WTC11 (cell line): ENCODE measurements around the gene ASTN1. TPM values are rescaled to one million over a fixed set of nuclear protein-coding genes. Genes with fewer than 3 reads are reported as not detected.

Source experiments
- ATAC-seq: fragments of 200-7000 bp; cut with Tn5 transposase; 2 replicates; pipeline ENCODE4 v1.10.0; 2021; ENCODE audit warnings: mild to moderate bottlenecking, moderate library complexity
- CTCF ChIA-PET: fragments of 300-600 bp; sonication (Branson Sonifier 250); formaldehyde crosslinking; loops from one replicate; lab custom pipeline; 2021; ENCODE audit warnings: antibody characterized with exemption; lab: Charles Lee
- POLR2A ChIA-PET: fragments of 350-600 bp; sonication (Branson Sonifier 250); formaldehyde crosslinking; loops from one replicate; lab custom pipeline; 2021; ENCODE audit warnings: antibody characterized with exemption; lab: Charles Lee
- DNase-seq: peaks from one replicate; pipeline ENCODE4 v3.0.0; 2021; ENCODE audit warnings: low spot score
- H3K27ac Mint-ChIP-seq: 2 replicates; pipeline ENCODE4 v1.8.0; 2021; ENCODE audit warnings: mixed read lengths
- H3K27me3 Mint-ChIP-seq: 2 replicates; pipeline ENCODE4 v1.8.0; 2021; ENCODE audit warnings: low read depth, mild to moderate bottlenecking, moderate library complexity, mixed read lengths
- H3K36me3 Mint-ChIP-seq: 2 replicates; pipeline ENCODE4 v1.8.0; 2021; ENCODE audit warnings: mixed read lengths
- H3K4me1 Mint-ChIP-seq: 2 replicates; pipeline ENCODE4 v1.8.0; 2022; ENCODE audit warnings: mixed read lengths
- H3K4me3 Mint-ChIP-seq: 2 replicates; pipeline ENCODE4 v1.8.0; 2021; ENCODE audit warnings: mild to moderate bottlenecking, moderate library complexity, mixed read lengths
- H3K9me3 Mint-ChIP-seq: 2 replicates; pipeline ENCODE4 v1.8.0; 2021; ENCODE audit warnings: mixed read lengths
- CREM ChIP-seq: sonication (generic); formaldehyde crosslinking; IDR thresholded peaks from 2 replicates; pipeline ENCODE4 v1.8.1; 2022; ENCODE audit warnings: mild to moderate bottlenecking, missing genetic modification reagents, moderate library complexity
- ESRRA ChIP-seq: sonication (generic); formaldehyde crosslinking; IDR thresholded peaks from 2 replicates; pipeline ENCODE4 v1.8.1; 2022; ENCODE audit warnings: mild to moderate bottlenecking, missing genetic modification reagents, borderline replicate concordance
- FOXJ3 ChIP-seq: sonication (generic); formaldehyde crosslinking; IDR thresholded peaks from 2 replicates; pipeline ENCODE4 v1.9.0; 2021; ENCODE audit warnings: missing genetic modification reagents, mild to moderate bottlenecking, borderline replicate concordance
- FOXK1 ChIP-seq: sonication (generic); formaldehyde crosslinking; IDR thresholded peaks from 2 replicates; pipeline ENCODE4 v1.8.0; 2022; ENCODE audit warnings: mild to moderate bottlenecking, moderate library complexity, missing genetic modification reagents
- GRHL2 ChIP-seq: fragments of 250-450 bp; sonication (Bioruptor Pico); IDR thresholded peaks from 2 replicates; pipeline ENCODE4 v1.8.0; 2022; ENCODE audit warnings: mild to moderate bottlenecking, moderate library complexity; ENCODE audit not compliant: insufficient replicate concordance, severe bottlenecking
- IRF2 ChIP-seq: sonication (generic); formaldehyde crosslinking; IDR thresholded peaks from 2 replicates; pipeline ENCODE4 v1.8.0; 2022; ENCODE audit warnings: low read depth, missing genetic modification reagents, borderline replicate concordance
- KAT7 ChIP-seq: sonication (generic); formaldehyde crosslinking; IDR thresholded peaks from 2 replicates; pipeline ENCODE4 v1.8.1; 2023; ENCODE audit warnings: missing genetic modification reagents, mild to moderate bottlenecking, borderline replicate concordance
- MYBL2 ChIP-seq: sonication (generic); formaldehyde crosslinking; IDR thresholded peaks from 2 replicates; pipeline ENCODE4 v1.8.1; 2023; ENCODE audit warnings: mild to moderate bottlenecking, moderate library complexity, missing genetic modification reagents
- PRRX2 ChIP-seq: fragments of 250-450 bp; sonication (Bioruptor Pico); IDR thresholded peaks from 2 replicates; pipeline ENCODE4 v1.8.0; 2021; ENCODE audit warnings: mild to moderate bottlenecking
- RELA ChIP-seq: sonication (generic); formaldehyde crosslinking; IDR thresholded peaks from 2 replicates; pipeline ENCODE4 v1.8.1; 2022; ENCODE audit warnings: missing genetic modification reagents, mild to moderate bottlenecking, borderline replicate concordance
- SOX15 ChIP-seq: fragments of 250-450 bp; sonication (Bioruptor Pico); IDR thresholded peaks from 2 replicates; pipeline ENCODE4 v1.9.0; 2021; ENCODE audit warnings: mild to moderate bottlenecking
- ZNF121 ChIP-seq: sonication (generic); formaldehyde crosslinking; IDR thresholded peaks from 2 replicates; pipeline ENCODE4 v1.8.0; 2023; ENCODE audit warnings: missing genetic modification reagents
- ZNF263 ChIP-seq: sonication (generic); formaldehyde crosslinking; IDR thresholded peaks from 2 replicates; pipeline ENCODE4 v1.8.1; 2022; ENCODE audit warnings: low read depth, mild to moderate bottlenecking, moderate library complexity, missing genetic modification reagents
- ZNF416 ChIP-seq: fragments of 250-450 bp; sonication (Bioruptor Pico); IDR thresholded peaks from 2 replicates; pipeline ENCODE4 v1.9.0; 2021; ENCODE audit warnings: mild to moderate bottlenecking, inconsistent platforms
- total RNA-seq: library from RNA; stranded (reverse); gene quantifications from 3 replicates; pipeline ENCODE4 v1.2.3, GENCODE V29; 2021
- TF ChIP-seq, protein P1 (sequence below): sonication (generic); formaldehyde crosslinking; IDR thresholded peaks from 2 replicates; pipeline ENCODE4 v1.8.0; 2022; ENCODE audit warnings: mild to moderate bottlenecking, missing genetic modification reagents
- TF ChIP-seq, protein P2 (sequence below): sonication (generic); formaldehyde crosslinking; IDR thresholded peaks from 2 replicates; pipeline ENCODE4 v1.8.0; 2022; ENCODE audit warnings: mild to moderate bottlenecking, missing genetic modification reagents
- TF ChIP-seq, protein P3 (sequence below): sonication (generic); formaldehyde crosslinking; IDR thresholded peaks from 2 replicates; pipeline ENCODE4 v1.8.1; 2023; ENCODE audit warnings: mild to moderate bottlenecking, missing genetic modification reagents, moderate library complexity
- TF ChIP-seq, protein P4 (sequence below): fragments of 250-450 bp; sonication (Bioruptor Pico); IDR thresholded peaks from 2 replicates; pipeline ENCODE4 v1.9.0; 2021; ENCODE audit warnings: moderate library complexity, mild to moderate bottlenecking, inconsistent platforms, borderline replicate concordance
- TF ChIP-seq, protein P5 (sequence below): sonication (generic); formaldehyde crosslinking; IDR thresholded peaks from 2 replicates; pipeline ENCODE4 v1.8.0; 2023; ENCODE audit warnings: missing genetic modification reagents
- TF ChIP-seq, protein P6 (sequence below): sonication (generic); formaldehyde crosslinking; IDR thresholded peaks from 2 replicates; pipeline ENCODE4 v1.8.0; 2022; ENCODE audit warnings: mild to moderate bottlenecking, missing genetic modification reagents
- TF ChIP-seq, protein P7 (sequence below): sonication (generic); formaldehyde crosslinking; IDR thresholded peaks from 2 replicates; pipeline ENCODE4 v1.8.1; 2022; ENCODE audit warnings: low read depth, missing genetic modification reagents, borderline replicate concordance
- TF ChIP-seq, protein P8 (sequence below): sonication (generic); formaldehyde crosslinking; conservative IDR thresholded peaks from 2 replicates; pipeline ENCODE4 v1.8.1; 2022; ENCODE audit warnings: mild to moderate bottlenecking, missing genetic modification reagents
- TF ChIP-seq, protein P9 (sequence below): fragments of 250-450 bp; sonication (Bioruptor Pico); IDR thresholded peaks from 2 replicates; pipeline ENCODE4 v1.9.0; 2021; ENCODE audit warnings: mild to moderate bottlenecking

ASTN1 gene
- total RNA-seq, 1 experiment from 2014 or later, result 3.4 TPM

DNA sequence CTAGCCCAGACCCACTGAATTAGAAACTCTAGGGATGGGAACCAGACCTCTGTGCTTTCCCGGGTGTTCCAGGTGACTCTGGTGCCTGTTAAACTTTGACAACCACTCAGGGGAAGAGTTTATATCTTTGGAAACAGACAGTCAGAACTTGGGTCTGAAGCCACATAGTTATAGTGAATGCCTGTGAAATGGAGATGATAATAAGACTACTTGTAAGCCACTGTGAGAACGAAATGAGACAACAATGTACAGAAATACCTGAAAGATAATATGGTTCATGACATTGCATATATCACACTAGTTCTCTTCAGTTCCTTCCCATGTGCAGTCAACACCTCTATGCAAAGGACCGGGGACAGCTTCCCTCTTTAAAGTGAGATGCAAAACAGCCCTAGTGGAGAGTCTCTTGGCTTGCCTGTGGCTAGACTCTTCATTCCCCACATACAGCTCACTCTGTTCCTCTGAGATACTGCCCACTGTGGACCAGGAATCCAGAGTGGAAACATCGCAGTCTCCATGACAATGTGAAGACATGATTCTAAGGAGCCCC is 287.5 kb downstream of the ASTN1 start:
- Mint-ChIP-seq H3K27ac (no peak overlapping the region), H3K27me3 (no peaks in the 10 kb centered on the region; the same call in 1 of the 2 replicates), H3K4me3 (no peak overlapping the region)
- TF ChIP-seq RELA (no peak), FOXJ3 (CRISPR knock-in tag) (no peak), FOXK1 (CRISPR knock-in tag) (no peak), KAT7 (no peak), MYBL2 (CRISPR knock-in tag) (no peak), ZNF263 (CRISPR knock-in tag) (no peak), ZNF121 (CRISPR knock-in tag) (no peak), GRHL2 (CRISPR knock-in tag) (no peak), ZNF416 (no peak), PRRX2 (CRISPR knock-in tag) (no peak), SOX15 (CRISPR knock-in tag) (no peak)
- TF ChIP-seq, protein P1, sequence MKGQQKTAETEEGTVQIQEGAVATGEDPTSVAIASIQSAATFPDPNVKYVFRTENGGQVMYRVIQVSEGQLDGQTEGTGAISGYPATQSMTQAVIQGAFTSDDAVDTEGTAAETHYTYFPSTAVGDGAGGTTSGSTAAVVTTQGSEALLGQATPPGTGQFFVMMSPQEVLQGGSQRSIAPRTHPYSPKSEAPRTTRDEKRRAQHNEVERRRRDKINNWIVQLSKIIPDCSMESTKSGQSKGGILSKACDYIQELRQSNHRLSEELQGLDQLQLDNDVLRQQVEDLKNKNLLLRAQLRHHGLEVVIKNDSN (CRISPR knock-in tag), result no peak
- TF ChIP-seq, protein P2, sequence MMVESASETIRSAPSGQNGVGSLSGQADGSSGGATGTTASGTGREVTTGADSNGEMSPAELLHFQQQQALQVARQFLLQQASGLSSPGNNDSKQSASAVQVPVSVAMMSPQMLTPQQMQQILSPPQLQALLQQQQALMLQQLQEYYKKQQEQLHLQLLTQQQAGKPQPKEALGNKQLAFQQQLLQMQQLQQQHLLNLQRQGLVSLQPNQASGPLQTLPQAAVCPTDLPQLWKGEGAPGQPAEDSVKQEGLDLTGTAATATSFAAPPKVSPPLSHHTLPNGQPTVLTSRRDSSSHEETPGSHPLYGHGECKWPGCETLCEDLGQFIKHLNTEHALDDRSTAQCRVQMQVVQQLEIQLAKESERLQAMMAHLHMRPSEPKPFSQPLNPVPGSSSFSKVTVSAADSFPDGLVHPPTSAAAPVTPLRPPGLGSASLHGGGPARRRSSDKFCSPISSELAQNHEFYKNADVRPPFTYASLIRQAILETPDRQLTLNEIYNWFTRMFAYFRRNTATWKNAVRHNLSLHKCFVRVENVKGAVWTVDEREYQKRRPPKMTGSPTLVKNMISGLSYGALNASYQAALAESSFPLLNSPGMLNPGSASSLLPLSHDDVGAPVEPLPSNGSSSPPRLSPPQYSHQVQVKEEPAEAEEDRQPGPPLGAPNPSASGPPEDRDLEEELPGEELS (CRISPR knock-in tag), result no peak
- TF ChIP-seq, protein P3, sequence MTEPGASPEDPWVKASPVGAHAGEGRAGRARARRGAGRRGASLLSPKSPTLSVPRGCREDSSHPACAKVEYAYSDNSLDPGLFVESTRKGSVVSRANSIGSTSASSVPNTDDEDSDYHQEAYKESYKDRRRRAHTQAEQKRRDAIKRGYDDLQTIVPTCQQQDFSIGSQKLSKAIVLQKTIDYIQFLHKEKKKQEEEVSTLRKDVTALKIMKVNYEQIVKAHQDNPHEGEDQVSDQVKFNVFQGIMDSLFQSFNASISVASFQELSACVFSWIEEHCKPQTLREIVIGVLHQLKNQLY, result no peak
- TF ChIP-seq, protein P4, sequence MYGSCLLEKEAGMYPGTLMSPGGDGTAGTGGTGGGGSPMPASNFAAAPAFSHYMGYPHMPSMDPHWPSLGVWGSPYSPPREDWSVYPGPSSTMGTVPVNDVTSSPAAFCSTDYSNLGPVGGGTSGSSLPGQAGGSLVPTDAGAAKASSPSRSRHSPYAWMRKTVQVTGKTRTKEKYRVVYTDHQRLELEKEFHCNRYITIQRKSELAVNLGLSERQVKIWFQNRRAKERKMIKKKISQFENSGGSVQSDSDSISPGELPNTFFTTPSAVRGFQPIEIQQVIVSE (CRISPR knock-in tag), result no peak
- TF ChIP-seq, protein P5, sequence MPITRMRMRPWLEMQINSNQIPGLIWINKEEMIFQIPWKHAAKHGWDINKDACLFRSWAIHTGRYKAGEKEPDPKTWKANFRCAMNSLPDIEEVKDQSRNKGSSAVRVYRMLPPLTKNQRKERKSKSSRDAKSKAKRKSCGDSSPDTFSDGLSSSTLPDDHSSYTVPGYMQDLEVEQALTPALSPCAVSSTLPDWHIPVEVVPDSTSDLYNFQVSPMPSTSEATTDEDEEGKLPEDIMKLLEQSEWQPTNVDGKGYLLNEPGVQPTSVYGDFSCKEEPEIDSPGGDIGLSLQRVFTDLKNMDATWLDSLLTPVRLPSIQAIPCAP, result no peak
- TF ChIP-seq, protein P6, sequence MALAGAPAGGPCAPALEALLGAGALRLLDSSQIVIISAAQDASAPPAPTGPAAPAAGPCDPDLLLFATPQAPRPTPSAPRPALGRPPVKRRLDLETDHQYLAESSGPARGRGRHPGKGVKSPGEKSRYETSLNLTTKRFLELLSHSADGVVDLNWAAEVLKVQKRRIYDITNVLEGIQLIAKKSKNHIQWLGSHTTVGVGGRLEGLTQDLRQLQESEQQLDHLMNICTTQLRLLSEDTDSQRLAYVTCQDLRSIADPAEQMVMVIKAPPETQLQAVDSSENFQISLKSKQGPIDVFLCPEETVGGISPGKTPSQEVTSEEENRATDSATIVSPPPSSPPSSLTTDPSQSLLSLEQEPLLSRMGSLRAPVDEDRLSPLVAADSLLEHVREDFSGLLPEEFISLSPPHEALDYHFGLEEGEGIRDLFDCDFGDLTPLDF, result no peak
- TF ChIP-seq, protein P7, sequence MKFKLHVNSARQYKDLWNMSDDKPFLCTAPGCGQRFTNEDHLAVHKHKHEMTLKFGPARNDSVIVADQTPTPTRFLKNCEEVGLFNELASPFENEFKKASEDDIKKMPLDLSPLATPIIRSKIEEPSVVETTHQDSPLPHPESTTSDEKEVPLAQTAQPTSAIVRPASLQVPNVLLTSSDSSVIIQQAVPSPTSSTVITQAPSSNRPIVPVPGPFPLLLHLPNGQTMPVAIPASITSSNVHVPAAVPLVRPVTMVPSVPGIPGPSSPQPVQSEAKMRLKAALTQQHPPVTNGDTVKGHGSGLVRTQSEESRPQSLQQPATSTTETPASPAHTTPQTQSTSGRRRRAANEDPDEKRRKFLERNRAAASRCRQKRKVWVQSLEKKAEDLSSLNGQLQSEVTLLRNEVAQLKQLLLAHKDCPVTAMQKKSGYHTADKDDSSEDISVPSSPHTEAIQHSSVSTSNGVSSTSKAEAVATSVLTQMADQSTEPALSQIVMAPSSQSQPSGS (CRISPR knock-in tag), result no peak
- TF ChIP-seq, all 79 proteins: peak for 0
- no peaks in the 10 kb centered on the region for H3K9me3 Mint-ChIP-seq
- H3K4me1 Mint-ChIP-seq, result no peaks in the 10 kb centered on the region; the same call in 1 of the 2 replicates
- ATAC-seq (no peak), DNase-seq (no peak)
- CTCF ChIA-PET, result interaction anchor here (1.2 kb wide), 1 partner anchor 171 kb away, joined by 5 read pairs; no protein-coding TSS in a partner anchor
- H3K36me3 Mint-ChIP-seq, result no peaks in the 10 kb centered on the region
- POLR2A ChIA-PET, result interaction anchor here (0.5 kb wide), 1 partner anchor 325 kb away, joined by 8 read pairs; no protein-coding TSS in a partner anchor

DNA sequence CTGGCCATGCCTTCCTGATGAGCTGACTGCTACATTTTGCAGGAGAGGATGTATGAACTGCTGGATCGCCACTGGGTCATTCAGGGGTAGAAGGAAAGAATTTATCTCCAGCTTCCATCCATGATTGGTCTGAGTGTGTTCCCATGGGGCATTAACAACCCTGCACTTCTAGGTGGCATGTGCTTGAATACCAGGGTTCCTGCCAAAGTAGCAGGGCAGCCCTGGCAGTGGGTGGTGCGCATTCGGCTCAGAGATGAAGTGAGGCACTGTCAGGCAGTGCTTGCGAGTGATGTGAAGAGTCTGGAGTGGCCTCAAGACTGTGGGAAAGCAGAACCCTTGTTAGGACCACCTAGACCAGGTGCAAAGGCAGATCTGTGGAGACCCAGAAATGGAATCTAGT is 294.9 kb downstream of the ASTN1 start:
- no peaks in the 10 kb centered on the region for H3K27me3 Mint-ChIP-seq
- H3K9me3 Mint-ChIP-seq, result peaks cover 4% of the 10 kb centered on the region; the same call in 1 of the 2 replicates
- H3K4me3 Mint-ChIP-seq, result no peak overlapping the region
- no peak for ATAC-seq
- H3K4me1 Mint-ChIP-seq, result peaks cover 10% of the 10 kb centered on the region; the same call in 1 of the 2 replicates
- ChIA-PET CTCF (interaction anchor here (0.8 kb wide), 1 partner anchor 79 kb away, joined by 3 read pairs; no protein-coding TSS in a partner anchor), POLR2A (no interaction called here)
- H3K36me3 Mint-ChIP-seq, result no peaks in the 10 kb centered on the region
- H3K27ac Mint-ChIP-seq, result no peak overlapping the region
- DNase-seq, result no peak
- TF ChIP-seq, protein P8, sequence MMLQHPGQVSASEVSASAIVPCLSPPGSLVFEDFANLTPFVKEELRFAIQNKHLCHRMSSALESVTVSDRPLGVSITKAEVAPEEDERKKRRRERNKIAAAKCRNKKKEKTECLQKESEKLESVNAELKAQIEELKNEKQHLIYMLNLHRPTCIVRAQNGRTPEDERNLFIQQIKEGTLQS (CRISPR knock-in tag), result no peak
- TF ChIP-seq, protein P9, sequence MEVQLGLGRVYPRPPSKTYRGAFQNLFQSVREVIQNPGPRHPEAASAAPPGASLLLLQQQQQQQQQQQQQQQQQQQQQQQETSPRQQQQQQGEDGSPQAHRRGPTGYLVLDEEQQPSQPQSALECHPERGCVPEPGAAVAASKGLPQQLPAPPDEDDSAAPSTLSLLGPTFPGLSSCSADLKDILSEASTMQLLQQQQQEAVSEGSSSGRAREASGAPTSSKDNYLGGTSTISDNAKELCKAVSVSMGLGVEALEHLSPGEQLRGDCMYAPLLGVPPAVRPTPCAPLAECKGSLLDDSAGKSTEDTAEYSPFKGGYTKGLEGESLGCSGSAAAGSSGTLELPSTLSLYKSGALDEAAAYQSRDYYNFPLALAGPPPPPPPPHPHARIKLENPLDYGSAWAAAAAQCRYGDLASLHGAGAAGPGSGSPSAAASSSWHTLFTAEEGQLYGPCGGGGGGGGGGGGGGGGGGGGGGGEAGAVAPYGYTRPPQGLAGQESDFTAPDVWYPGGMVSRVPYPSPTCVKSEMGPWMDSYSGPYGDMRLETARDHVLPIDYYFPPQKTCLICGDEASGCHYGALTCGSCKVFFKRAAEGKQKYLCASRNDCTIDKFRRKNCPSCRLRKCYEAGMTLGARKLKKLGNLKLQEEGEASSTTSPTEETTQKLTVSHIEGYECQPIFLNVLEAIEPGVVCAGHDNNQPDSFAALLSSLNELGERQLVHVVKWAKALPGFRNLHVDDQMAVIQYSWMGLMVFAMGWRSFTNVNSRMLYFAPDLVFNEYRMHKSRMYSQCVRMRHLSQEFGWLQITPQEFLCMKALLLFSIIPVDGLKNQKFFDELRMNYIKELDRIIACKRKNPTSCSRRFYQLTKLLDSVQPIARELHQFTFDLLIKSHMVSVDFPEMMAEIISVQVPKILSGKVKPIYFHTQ (CRISPR knock-in tag), result no peak
- TF ChIP-seq ESRRA (CRISPR knock-in tag) (no peak), IRF2 (CRISPR knock-in tag) (no peak), CREM (CRISPR knock-in tag) (no peak)
